ENCODE data around the gene SLC47A2. TPM values are rescaled to one million over a fixed set of nuclear protein-coding genes. Genes with fewer than 3 reads are reported as not detected.

The SLC47A2 gene
- total RNA-seq, 2 donors from 2014 or later: not detected

DNA sequence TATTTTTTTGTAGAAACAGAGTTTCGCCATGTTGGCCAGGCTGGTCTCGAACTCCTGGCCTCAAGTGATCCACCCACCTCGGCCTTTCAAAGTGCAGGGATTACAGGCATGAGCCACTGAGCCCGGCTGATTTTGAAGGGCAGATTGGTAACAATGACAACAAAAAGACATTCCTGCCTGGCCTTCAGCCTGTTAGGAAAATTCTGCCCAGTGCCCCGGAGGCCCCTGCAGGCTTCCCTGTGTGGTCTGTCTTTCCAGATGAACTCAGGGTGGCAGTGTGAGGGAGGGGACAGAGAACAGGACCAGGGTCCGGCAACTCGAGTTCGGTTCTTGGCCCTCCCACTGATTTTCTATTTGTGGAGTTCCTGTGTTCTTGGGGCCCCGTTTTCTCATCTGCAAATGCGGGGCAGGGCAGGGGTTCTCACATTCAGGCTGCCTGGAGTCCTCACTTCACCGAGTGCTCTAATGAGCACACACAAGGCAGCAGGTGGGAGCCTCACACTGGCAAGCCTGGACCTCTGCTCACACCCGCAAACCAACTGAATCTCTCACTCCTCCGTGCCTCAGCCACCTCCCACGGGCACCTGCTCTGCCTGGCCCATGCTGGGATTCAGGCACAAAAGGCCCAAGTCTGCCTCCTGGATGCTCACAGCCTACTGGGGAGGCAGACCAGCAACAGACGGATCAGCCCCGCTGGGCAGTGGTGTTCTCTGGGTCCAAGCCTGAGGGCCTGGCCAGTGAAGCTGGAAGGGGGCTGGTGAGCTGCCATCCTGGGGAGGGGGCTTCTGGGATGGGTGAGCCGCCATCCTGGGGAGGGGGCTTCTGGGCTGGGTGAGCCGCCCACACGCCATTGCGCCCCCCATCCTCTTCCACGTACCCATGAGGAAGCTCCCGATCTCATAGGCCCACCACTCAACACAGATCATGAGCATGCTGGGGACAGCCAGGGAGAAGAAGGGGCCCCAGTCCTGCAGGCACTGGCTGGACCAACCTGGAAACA, 10.3 kb downstream of the SLC47A2 start:
- TF ChIP-seq, protein P1, sequence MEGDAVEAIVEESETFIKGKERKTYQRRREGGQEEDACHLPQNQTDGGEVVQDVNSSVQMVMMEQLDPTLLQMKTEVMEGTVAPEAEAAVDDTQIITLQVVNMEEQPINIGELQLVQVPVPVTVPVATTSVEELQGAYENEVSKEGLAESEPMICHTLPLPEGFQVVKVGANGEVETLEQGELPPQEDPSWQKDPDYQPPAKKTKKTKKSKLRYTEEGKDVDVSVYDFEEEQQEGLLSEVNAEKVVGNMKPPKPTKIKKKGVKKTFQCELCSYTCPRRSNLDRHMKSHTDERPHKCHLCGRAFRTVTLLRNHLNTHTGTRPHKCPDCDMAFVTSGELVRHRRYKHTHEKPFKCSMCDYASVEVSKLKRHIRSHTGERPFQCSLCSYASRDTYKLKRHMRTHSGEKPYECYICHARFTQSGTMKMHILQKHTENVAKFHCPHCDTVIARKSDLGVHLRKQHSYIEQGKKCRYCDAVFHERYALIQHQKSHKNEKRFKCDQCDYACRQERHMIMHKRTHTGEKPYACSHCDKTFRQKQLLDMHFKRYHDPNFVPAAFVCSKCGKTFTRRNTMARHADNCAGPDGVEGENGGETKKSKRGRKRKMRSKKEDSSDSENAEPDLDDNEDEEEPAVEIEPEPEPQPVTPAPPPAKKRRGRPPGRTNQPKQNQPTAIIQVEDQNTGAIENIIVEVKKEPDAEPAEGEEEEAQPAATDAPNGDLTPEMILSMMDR (IDR thresholded peaks at IDR 0.05): no peak
- Histone ChIP-seq H3K9me3 (no peaks in the 10 kb centered on the region), H3K4me3 (no peak overlapping the region), H3K27me3 (no peaks in the 10 kb centered on the region), H3K4me1 (peaks cover 0 to 18% of the 10 kb centered on the region in 2 donors), H3K27ac (no peak overlapping the region), H3K36me3 (no peaks in the 10 kb centered on the region)
- peak; percentile 56 for DNase-seq (ENCODE audit: low spot score)

DNA sequence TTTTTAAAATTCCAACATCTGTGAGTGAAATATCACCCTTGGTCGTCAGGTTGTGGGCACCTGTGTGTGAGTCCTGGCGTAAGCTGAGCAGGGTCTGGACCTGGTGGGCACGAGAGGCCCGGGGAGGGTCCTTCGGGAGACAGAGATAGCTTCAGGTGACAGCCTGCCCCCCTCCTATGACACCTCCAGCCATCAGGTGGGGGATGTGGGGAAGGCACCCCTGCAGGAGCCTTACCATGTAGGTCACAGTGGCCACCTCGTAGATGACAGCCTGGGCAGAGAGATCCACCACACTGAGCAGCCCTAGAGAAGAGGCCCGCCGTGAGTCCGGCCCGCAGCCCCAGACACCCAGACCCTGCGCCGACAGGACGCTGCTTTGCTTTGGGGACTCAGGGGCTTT, 11.2 kb downstream of the SLC47A2 start:
- H3K36me3 ChIP-seq: no peaks in the 10 kb centered on the region
- no peaks in the 10 kb centered on the region for H3K9me3 ChIP-seq
- H3K27me3 ChIP-seq: no peaks in the 10 kb centered on the region
- H3K4me3 ChIP-seq: no peak overlapping the region
- TF ChIP-seq, protein P1 (IDR thresholded peaks at IDR 0.05): no peak
- peak; percentile 48 for DNase-seq (ENCODE audit: low spot score)
- peaks cover 0 to 18% of the 10 kb centered on the region in 2 donors for H3K4me1 ChIP-seq
- H3K27ac ChIP-seq: no peak overlapping the region

DNA sequence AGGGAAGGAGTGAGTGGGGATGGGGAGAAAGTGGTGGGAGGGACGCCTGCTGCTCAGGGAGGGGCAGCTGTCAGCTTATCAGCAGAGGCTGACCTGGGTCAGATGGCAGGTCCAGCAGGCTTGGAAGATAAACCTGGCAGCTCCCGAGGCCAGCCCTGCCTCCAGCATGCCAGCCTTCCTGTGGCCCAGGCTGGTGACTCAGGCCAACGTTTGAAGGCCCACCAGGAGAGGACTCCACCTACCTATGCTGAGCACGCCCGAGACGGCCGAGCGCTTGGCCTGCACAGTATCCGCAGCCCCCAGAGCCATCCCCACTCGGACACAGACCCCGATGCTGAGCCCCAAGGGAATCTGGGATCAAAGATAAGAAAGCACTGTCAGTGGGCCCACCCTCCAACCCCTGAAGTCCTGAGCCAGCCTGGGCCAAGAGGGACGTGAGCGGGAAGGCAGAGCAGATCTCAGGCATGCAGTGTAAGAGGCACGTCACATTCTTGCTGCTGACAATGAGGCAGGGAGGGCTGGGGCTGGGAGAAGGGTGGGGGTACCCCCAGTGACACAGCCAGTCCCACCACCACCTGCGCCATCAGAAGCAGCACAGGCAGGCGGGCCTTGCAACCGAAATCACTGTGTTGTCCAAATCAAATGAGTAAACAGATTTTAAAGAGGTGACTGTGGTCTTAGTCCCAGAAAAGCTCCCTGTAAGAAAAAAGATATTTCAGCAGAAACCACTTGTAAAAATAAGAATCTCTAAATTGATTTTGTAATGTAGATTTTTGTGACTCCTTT, 12.4 kb downstream of the SLC47A2 start:
- peak; percentile 57 for DNase-seq (ENCODE audit: low spot score)
- TF ChIP-seq, protein P1 (IDR thresholded peaks at IDR 0.05): no peak
- Histone ChIP-seq H3K27ac (peak overlapping the region in 1 of 2 donors; percentile 17), H3K36me3 (no peaks in the 10 kb centered on the region), H3K4me1 (peaks cover 0 to 18% of the 10 kb centered on the region in 2 donors), H3K27me3 (no peaks in the 10 kb centered on the region), H3K9me3 (no peaks in the 10 kb centered on the region), H3K4me3 (no peak overlapping the region)

DNA sequence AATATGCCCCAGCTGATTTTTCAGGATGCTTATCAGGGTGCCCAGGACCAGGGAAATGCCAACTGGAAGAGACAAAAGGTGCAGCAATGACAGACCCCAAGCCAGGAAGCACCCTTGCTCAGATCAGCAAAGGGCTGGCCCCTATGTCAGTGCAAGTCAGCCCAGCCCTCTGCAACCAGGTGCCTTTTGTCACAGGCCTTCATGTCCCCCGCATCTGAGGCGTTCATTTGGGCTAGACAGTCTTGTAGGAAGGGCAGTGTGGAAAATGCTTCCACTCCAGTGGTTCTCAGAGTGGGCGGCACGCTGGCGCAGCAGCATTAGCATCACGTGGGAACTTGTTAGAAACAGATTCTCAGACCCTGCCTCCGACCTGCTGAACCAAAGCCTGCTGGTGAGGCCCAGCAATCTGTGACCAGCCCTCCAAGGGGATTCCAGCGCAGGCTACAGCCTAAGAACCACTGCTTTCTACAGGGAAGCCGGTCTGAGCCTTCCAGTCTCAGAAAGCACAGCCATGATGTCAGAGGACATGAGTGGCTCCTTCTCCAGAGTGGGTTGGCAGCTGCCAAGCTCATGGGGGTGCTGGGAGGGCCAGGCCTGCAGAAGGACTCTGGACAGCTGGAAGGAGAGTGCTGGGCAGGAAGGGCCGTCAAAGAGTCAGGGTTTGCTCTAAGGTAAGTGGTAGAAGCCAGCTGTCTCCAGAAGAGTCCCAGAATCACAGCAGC, 13.1 kb downstream of the SLC47A2 start:
- Histone ChIP-seq H3K4me1 (peaks cover 0 to 18% of the 10 kb centered on the region in 2 donors), H3K4me3 (no peak overlapping the region), H3K27ac (peak overlapping the region in 1 of 2 donors; percentile 17), H3K36me3 (no peaks in the 10 kb centered on the region), H3K9me3 (no peaks in the 10 kb centered on the region), H3K27me3 (no peaks in the 10 kb centered on the region)
- DNase-seq (ENCODE audit: low spot score): peak; percentile 58
- TF ChIP-seq, protein P1 (IDR thresholded peaks at IDR 0.05): no peak

DNA sequence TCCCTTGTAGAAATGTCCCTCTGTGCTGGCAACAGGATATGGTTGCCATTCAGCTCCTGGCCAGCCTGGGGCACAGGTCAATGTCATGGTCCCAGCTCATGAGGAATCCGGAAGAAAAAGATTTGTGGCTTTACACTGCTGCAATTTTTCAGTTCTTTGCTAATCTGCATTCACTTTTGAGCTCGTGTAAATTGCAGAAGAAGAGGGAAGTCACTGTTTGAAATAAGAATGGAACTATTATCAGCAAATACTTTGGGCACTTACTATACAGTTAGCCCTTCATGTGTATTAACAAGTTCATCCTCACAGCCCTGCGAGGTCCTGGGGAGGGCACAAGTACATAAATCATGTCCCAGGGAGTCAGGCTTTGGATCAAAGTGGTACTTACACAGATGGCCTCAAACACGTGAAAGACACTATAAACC, 14.2 kb downstream of the SLC47A2 start:
- Histone ChIP-seq H3K4me1 (peaks cover 0 to 18% of the 10 kb centered on the region in 2 donors), H3K27ac (no peak overlapping the region), H3K4me3 (no peak overlapping the region), H3K36me3 (no peaks in the 10 kb centered on the region), H3K27me3 (no peaks in the 10 kb centered on the region), H3K9me3 (no peaks in the 10 kb centered on the region)
- TF ChIP-seq, protein P1 (IDR thresholded peaks at IDR 0.05): no peak
- DNase-seq (ENCODE audit: low spot score): peak; percentile 42

All from right atrium auricular region (tissue), 2 donors.